GM21381 (cell line): ENCODE results near the gene DENND5A.

Experiments
- ATAC-seq: cut with Tn5 transposase; IDR thresholded peaks from one replicate; pipeline ENCODE4 v1.9.1; 2021; ENCODE audit warnings: mild to moderate bottlenecking, moderate library complexity; ENCODE audit not compliant: unreplicated experiment

Gene DENND5A

DNA sequence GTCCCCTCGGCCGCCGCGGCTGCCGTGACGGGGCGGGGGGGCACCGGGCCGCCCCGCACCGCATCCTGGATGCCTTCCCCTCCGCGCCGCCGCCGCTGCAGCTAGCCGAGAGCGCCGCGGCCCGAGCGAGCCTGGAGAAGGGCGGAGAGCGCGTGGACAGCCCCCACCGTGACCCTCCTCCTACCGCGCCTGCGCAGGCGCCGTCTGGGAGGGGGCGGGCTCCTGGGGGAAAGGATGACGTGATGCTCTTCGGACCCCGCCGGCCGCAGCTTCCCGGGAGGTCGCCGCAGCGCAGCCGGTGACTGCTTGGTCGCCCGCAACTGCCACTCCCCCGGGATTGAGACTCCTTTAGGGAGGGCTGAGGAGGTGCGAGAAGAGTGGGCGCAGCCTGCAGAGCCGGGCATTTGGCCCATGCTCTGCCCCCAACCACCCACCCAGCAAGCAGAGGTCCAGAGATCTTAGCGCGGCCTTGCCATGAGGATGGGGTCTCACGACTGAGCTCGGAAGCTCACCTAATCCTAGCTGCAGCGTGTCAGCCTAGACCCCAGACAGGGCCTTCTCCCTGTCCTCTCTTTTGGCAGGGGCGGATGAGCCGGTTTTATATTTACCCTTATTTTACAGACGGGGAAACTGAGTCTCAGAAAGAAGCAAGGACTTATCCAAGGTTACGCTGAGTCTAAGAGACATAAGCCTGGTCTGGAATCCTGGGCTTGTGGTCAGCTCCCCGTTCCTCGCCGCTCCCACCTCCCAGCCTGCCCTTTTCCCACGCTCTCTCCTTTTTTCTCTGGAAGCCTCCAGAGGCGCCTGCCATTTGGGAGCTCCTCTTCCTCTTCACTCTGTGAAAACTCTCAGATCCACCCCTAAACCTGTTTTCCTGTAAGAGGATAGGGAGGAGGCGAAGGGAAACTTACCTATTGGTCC, at the start of gene DENND5A:
Gene DENND5A, minus strand, starts transcription at position 140 of the 921 bp plus-strand sequence. CDS start 281 bp downstream, outside the sequence.
- peak; percentile 51 for ATAC-seq

DNA sequence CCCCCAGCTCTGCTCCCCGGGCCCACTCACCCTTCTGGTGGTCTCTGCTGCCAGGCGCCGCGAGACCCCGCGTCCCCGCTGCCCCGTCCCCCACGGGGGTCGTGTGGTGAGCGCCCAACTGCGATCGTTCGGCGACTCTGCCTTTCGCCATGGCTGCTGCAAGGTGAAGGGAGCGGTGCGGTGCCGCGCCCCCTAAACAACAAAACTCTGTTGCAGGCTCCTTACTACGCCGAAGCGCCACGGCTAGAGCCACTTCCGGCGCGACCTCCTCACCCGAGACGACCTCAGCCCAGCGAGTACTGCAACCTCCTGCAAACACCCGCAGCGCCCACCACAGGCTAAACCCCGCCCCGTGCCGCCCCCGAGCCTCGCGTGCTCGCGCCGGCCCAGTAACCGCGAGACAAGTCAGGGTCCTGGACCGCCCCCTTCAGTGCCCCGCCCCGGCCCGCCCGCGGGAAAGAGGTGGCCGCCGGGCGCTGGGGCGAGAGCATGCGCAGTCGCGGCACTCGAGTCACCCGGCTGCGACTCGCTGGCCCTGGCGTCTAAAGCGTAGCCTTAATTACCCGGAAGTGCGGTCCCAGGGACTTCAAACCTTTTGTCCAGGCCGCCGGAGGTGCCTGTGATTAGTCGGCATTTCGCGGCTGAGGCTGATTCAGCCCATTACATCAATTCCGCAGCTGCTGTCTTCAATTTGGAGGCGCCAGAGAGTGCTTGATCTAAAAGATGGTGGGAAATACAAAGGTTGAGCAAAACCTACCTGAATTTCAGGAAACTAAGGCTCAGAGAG, 49.3 kb upstream of the DENND5A start, which contains the start of gene TMEM41B:
Gene TMEM41B, minus strand, starts transcription at position 303 of the 787 bp plus-strand sequence. Its CDS starts 152 bp downstream, at position 151.
- peak; percentile 97 for ATAC-seq

DNA sequence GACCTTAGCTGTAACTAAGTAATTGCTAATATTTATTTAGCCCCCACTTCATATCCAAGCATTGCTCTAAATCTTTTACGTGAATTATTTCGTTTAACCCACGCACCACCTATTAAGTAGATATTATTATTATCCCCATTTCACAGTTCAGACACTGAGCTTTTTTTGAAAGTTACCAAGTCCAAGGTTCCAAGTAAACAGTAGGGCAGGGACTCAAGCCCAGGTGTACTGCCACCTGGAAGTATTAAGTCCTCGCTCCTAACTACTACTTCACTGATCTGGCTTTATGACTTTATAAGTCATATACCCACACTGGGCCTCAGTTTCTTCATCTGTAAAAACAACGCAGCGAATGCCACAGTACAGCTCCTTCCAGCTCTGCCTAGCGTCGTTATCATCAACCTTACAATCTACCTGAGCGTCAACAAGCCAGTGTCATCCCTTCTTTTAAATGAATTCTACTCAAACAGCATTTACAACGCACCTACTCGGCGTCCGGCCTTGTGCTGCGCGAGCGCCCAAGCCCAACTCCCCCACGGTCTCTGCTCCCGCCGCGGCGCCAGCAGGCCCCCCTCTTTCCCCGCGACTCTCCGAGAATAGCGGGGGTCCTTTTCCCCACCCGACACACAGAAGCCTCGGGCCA, 48.6 kb upstream of the DENND5A start:
- peak; percentile 17 for ATAC-seq

DNA sequence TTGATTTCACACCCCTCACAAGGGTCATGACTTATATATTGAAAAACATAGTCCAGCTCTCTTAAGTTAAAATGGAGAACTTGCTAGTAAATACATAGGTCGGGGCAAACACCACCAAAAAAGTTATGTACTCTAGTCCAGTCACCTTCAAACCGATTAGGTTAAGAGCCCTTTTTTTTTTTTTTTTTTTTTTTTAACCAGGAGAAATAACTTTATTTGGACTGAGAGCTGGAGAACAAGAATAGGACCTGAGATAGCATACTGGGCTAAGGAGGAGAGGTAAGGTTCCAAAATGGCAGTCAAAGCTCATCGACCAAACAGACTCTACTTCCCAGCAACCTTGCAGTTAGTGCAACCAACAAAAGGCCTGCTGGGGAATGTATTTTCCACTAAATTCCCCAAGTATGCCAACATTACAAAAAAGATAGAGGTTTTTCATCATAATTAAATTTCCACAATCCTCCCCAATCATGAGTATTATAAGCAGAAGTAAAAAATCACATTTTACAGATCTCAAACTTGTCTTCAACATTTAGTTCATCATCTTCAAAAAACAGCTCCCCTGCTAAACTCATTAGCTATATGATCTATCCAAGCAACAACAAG, 45.4 kb upstream of the DENND5A start:
- ATAC-seq = no peak

DNA sequence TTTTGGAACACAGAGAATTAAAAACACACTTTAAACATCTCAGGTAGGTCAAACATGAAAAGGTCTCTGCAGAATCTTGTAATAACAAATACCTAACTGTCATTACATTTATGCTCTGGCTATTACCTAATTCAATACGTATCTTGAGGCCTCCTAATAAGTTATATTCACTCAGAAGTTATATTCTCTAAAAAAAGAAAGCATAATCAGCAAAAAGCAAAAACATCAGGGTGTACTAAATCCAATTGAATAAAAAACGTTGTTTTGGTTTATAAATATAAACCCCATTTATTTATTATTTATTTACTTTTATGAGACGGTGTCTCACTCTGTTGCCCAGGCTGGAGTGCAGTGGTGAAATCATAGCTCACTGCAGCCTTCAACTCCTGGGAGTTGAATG, 39.0 kb upstream of the DENND5A start:
- no peak for ATAC-seq

DNA sequence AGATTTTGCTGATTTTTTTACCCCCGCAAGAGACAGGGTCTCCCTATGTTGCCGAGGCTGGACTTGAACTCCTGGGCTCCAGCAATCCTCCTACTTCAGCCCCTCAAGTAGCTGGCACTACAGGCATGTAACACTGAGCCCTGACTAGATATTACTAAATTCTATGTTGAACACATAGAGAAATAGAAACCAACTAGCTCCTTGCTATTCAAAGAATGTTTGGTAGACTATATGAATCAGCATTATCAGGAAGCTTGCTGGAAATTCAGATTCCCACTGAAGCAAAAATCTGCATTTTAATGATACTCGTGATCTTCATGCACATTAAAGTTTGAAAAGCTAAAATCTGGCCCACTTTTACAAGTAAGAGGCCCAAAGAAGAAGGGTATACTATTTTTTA, 37.3 kb upstream of the DENND5A start:
- ATAC-seq = no peak

DNA sequence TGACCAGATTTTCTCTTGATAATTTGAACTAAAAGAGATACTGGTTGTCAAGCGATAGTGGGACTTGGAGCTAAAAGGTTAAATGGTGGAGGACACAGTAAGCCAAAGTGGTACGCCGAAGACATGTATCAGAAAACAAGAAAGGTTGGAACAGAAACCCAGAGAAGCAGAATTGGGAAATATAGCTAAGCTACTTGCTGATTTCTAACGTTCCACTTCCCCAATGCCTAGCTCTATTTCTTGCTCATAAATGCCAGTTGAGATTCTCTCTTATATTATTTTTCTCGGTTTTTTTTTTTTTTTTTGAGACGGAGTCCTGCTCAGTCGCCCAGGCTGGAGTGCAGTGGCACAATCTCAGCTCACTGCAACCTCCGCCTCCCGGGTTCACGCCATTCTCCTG, 36.6 kb upstream of the DENND5A start:
- ATAC-seq = no peak

DNA sequence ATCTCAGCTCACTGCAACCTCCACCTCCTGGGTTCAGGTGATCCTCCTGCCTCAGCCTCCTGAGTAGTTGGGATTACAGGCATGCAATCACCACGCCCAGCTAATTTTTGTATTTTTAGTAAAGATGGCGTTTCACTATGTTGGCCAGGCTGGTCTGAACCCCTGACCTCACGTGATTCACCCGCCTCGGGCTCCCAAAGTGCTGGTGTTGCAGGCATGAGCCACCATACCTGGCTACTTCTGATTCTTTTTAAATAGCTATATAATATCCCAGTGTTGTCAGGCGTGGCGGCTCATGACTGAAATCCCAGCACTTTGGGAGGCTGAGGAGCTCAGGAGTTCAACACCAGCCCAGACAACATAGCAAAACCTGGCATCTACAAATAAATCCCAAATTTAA, 28.5 kb upstream of the DENND5A start:
- ATAC-seq = no peak

DNA sequence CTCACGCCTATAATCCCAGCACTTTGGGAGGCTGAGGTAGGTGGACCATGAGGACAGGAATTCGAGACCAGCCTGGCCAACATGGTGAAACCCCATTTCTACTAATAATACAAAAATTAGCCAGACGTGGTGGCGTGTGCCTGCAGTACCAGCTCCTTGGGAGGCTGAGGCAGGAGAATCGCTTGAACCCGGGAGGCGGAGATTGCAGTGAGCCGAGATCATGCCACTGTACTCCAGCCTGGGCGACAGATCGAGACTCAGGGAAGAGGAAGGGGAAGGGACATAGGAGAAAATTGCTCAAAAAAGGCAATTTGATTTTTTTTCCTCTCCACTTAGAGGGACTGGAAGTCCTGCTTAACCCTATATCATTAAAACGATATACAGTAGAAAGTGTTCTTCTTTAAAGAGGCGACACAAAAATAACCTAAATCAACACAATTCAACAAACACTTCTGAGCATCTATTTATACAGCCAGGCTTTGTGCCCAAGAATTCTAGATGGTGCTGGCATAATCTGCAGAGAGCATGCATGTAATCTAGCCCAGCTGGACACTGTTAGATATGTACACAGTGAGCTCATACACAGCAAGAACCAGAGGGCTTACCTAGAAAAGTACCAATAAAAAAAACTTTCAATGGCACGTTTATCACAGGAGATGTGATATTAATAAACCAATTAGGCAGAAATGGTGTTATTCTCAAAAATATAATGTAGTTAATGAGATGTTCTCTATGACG, 20.9 kb upstream of the DENND5A start:
- no peak for ATAC-seq

DNA sequence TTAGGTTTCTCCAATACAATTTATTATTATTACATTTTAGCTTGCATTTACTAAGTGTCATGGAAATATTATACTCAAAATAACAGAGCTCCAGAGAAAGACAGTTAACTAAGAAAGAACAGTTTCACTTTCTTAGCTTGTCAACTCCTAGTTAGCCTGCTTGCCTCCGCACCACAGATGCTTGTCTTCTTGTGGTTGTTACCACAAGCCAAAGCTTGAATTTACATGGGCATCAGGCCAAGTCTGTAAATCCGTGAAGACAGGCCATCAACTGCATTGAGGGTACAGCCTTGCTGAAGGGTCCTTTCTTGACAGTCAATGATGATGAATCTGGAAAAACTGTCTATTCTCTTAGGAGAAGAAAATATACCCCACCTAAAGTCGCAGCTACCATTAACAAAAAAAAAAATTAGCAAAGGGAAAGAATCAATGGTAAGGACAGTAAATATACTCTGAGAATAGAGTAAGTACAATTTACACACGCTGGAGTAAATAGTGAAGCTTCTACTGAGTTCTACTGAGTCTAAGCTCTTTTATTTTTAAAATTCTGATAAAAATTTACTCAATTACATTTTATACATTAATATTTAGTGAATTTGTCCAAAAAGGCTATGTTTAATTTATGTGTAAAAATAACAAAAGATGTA, 15.6 kb upstream of the DENND5A start:
- peak; percentile 95 for ATAC-seq

DNA sequence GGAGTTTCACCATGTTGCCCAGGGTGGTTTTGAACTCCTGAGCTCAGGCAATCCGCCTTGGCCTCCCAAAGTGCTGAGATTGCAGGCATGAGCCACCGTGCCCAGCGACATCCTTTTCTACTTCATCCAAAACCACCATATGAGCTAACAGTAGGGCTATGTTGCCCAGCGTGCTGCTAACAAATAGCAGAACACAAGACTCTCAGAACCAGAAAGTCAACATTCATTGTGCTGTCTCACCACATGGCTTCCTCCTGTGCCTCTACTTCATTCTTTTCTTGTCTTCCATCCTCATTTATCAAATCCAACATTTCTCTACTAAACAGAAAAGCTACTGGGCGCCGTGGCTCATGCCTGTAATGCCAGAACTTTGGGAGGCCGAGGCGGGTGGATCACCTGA, 12.0 kb upstream of the DENND5A start:
- no peak for ATAC-seq

DNA sequence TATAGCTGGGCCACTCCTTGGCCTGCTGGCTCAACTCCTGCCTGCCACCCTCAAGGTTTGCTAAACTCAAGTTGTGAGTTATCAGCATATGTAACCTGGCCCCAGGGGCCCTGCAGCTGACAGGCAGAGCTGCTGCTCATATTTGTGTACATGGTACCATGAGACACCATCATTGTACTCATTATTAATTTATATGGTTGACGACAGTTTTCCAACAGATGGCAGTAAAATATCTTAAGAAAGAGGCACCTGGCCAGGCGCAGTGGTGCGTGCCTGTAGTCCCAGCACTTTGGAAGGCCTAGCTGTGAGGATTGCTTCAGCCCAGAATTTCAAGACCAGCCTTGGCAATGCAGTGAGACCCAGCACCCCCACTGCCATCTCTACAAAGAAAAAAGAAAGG, 11.4 kb upstream of the DENND5A start:
- no peak for ATAC-seq

DNA sequence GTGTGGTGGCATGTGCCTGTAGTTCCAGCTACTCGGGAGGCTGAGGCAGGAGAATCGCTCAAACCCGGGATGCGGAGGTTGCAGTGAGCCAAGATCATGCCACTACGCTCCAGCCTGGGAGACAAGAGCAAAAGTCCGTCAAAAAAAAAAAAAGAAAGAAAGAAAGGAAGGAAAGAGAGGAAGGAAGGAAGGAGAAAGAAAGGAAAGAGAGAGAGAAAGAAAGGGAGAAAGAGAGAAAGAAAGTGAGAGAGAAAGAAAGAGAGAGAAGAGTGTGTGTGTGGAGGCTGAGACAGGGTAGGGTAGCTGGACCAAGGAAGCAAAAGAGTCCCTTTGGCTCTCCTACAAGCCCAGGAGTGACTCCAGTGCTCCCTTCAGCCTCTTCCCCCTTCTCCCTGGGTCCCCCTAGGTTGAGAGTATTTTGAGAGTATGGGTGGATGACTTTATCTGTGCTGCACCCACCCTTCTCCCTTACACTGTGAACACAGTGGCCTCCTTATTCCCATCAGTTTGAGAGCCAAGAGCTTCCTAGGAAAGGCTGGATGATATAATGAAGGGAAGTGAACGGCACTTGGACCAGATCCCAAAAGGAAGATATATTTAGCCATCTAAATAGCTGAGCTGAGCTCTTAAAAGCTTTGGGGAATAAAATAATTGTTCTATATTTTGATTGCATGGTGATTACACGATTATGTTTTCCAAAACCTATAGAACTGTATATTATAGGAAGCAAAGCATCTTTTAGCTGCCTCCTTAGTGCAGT, 9.5 kb upstream of the DENND5A start:
- ATAC-seq = no peak

DNA sequence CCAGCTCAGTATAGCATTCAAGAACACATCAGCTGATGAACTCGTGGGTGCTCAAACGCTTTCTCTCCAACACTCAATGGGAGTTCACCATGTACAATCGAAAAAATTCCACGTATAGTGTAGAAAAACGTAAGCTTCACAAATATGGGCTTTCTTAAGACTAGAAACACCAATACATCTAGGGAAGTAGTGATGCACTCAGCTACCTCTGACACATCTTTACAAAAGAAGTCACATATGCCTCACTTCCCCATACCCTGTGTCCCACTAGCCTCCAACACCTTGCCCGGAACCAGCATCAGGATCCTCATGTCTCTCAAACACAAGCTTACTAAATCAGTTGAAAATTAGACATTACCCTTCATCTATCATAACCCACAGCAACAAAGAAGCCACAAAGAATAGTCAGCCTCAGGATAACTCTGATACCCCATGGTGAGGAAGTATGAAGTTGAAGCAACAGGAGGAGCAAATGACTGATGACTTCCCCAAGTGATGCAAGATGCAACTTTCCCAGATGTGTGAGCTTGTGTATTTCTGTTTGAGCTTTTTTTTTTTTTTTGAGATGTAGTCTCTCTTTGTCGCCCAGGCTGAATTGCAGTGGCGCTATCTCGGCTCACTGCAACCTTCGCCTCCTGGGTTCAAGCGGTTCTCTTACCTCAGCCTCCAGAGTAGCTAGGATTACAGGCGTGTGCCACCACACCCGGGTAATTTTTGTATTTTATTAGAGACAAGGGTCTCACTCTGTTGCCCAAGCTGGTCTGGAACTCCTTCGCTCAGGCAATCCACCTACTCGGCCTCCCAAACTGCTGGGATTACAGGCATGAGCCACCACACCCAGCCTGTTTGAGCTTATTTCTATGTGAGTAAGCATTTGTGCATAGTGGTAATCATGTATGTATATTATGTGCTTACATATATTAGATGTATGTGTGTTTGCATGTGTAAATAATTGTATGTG, 8.5 kb upstream of the DENND5A start:
- ATAC-seq = no peak

DNA sequence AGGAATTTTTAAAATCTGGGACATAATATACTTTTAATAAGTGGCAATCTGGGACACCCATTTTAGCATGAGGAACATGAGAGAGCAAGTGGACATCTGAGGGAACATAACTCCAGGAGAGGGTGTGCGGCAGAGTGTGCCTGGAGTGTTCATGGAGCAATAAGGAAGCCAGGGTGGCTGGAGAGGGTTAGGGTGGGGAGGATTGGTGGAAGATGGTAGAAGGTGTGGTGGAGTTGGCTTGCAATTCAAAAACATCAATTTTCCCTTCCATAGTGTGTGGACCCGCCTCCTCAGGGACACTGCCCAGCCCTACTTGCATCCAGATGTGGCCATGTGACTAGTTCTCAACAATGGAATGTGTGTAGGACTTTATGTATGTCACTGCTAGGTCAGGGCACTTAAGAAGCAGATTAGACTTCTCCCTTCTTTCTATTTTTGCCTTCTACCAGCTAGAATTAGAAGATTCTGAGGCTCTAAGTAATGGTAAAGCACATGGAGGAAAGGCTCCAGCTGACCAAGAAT, 4.4 kb upstream of the DENND5A start:
- no peak for ATAC-seq

DNA sequence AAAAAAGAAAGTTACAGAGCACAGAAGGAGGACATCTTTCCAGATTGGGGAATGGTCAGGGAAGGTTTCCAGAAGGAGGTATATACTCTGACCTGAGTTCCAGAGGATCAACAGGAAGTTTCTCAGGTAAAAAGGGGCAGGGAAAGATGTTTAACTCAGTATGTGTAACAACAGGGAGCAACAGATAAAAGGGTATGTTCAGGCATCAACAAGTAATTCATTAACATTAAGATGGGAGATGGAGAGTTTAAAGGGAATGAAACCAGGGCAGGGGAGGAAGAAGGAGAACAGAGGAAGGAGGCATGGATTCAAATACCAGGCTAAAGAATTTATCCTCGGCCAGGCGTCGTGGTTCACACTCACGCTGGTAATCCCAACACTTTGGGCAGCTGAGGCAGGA, 2.5 kb upstream of the DENND5A start:
- ATAC-seq = no peak

DNA sequence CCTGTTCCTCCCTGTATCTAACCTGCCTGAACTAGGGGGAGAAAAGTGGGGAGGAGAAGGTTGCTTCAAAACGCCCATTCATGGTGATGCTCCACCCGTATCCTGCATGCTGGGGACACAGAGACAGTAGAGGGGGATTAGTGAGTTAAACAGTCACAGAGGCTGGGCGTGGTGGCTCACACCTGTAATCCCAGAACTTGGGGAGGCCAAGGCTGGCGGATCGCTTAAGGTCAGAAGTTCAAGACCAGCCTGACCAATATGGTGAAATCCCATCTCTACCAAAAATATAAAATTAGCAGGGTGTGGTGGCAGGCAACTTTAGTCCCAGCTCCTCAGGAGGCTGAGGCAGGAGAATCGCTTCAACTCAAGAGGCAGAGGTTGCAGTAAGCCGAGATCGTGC, 1.8 kb upstream of the DENND5A start:
- no peak for ATAC-seq
